H1 (cell line): ENCODE results near the gene PLEKHA5. TPM values are rescaled to one million over a fixed set of nuclear protein-coding genes. Genes with fewer than 3 reads are reported as not detected.

Experiments used
- RAD21 ChIP-seq, 2 experiments: IDR thresholded peaks in 1 of 2; conservative IDR thresholded peaks in 1 of 2; 2 replicates each; pipeline ENCODE4 v1.6.1; 2011; ENCODE audit warnings: low read depth in 2 of 2, low read length in 2 of 2, improper control_type of control experiment in 1 of 2, inconsistent platforms in 1 of 2, mild to moderate bottlenecking in 1 of 2, moderate library complexity in 1 of 2
- polyA plus RNA-seq, 7 experiments: library from polyadenylated mRNA; depleted of rRNA in 3 of 7; stranded (reverse) in 5 of 7; unstranded in 2 of 7; fragments of >200 nt in 5 of 7; fragments of 200-250 nt in 2 of 7; gene quantifications; 1 replicate in 5 of 7; 2 replicates in 1 of 7; 4 replicates in 1 of 7; pipeline versions ENCODE4 v1.2.1 to v1.2.3, GENCODE V29; 2011 to 2013; ENCODE audit warnings: missing spikeins in 2 of 7, mixed read lengths in 2 of 7
- total RNA-seq: library from RNA; stranded (reverse); fragmentation: NEBNext Ultra II Directional; extraction: Animal tissue kit (Norgen Biotek cat#: 25700); gene quantifications from 2 replicates; pipeline ENCODE4 v1.2.1, GENCODE V29; 2021

PLEKHA5 gene
- total and polyA plus RNA-seq, 2 of the 8 experiments (the other 6 are each of a cell fraction or from before 2014, with no cell fraction given): 17.2 to 66.1 TPM

GRCh38 chr12:19214020-19214419 lies 84.5 kb downstream of the PLEKHA5 start (continued):
- no peak for TF ChIP-seq RAD21 (IDR thresholded peaks at IDR 0.05 in 1 of 2, conservative IDR thresholded peaks at IDR 0.05 in 1 of 2; ENCODE audit: low read depth in 2 of 2, low read length in 2 of 2)
